Bronchial epithelial cell (primary cell): Measurements from ENCODE around the gene HTT. TPM values are rescaled to one million over a fixed set of nuclear protein-coding genes. Genes with fewer than 3 reads are reported as not detected.

Source experiments
- DNase-seq: peaks from one replicate; pipeline ENCODE4 v3.0.0-alpha.2; 2010; ENCODE audit warnings: low read depth
- FAIRE-seq: peaks from 2 replicates; lab custom pipeline; 2011; peaks lifted over from hg19 to GRCh38; lab: Jason Lieb, UNC
- H3K27me3 ChIP-seq: 2 replicates; pipeline ENCODE4 v1.5.1; 2011; ENCODE audit warnings: low read length; ENCODE audit not compliant: control insufficient read depth, insufficient read depth
- H3K36me3 ChIP-seq: 2 replicates; pipeline ENCODE4 v1.5.1; 2011; ENCODE audit warnings: low read length; ENCODE audit not compliant: control insufficient read depth, insufficient read depth
- H3K4me3 ChIP-seq: 2 replicates; pipeline ENCODE4 v1.5.1; 2011; ENCODE audit warnings: mild to moderate bottlenecking, low read depth, low read length, control low read depth
- CTCF ChIP-seq: IDR thresholded peaks from 2 replicates; pipeline ENCODE4 v1.5.1; 2011; ENCODE audit warnings: mild to moderate bottlenecking, moderate library complexity, low read length, control low read depth, inconsistent platforms; ENCODE audit not compliant: insufficient read depth, severe bottlenecking
- total RNA-seq: library from RNA; depleted of rRNA; stranded (reverse); fragments of >200 nt; gene quantifications from 2 replicates; pipeline ENCODE4 v1.2.1, GENCODE V29; 2014

HTT gene
- total RNA-seq, 1 donor from 2014 or later, result 24.0 TPM

GRCh38 chr4:3196670-3197359, 122.3 kb downstream of the HTT start:
- no peak for TF ChIP-seq CTCF
- peaks cover 5% of the 10 kb centered on the region for H3K36me3 ChIP-seq
- H3K4me3 ChIP-seq, result no peak overlapping the region
- H3K27me3 ChIP-seq, result no peaks in the 10 kb centered on the region
- peak; percentile 47 for FAIRE-seq
- DNase-seq, result no peak

GRCh38 chr4:3197366-3198105, 123.1 kb downstream of the HTT start:
- Histone ChIP-seq H3K36me3 (peaks cover 5% of the 10 kb centered on the region), H3K27me3 (no peaks in the 10 kb centered on the region), H3K4me3 (no peak overlapping the region)
- no peak for FAIRE-seq
- TF ChIP-seq CTCF, result no peak
- no peak for DNase-seq

- Histone ChIP-seq H3K27me3 (no peaks in the 10 kb centered on the region), H3K36me3 (peaks cover 6% of the 10 kb centered on the region), H3K4me3 (no peak overlapping the region)
- TF ChIP-seq CTCF, result no peak
- DNase-seq (no peak), FAIRE-seq (no peak)
Observed at GRCh38 chr4:3198906-3199305, 124.4 kb downstream of the HTT start.

- Histone ChIP-seq H3K4me3 (no peak overlapping the region), H3K36me3 (peaks cover 6% of the 10 kb centered on the region), H3K27me3 (no peaks in the 10 kb centered on the region)
- TF ChIP-seq CTCF, result no peak
- DNase-seq (no peak), FAIRE-seq (no peak)
Observed at GRCh38 chr4:3199653-3200422, 125.4 kb downstream of the HTT start.

- no peak for FAIRE-seq
Observed at GRCh38 chr4:3200423-3201090, 126.1 kb downstream of the HTT start.

More at GRCh38 chr4:3200423-3201090, 126.1 kb downstream of the HTT start:
- Histone ChIP-seq H3K27me3 (no peaks in the 10 kb centered on the region), H3K36me3 (peaks cover 6% of the 10 kb centered on the region), H3K4me3 (no peak overlapping the region)
- no peak for DNase-seq
- TF ChIP-seq CTCF, result no peak
